ENCODE measurements around the gene ATF7.

DNA sequence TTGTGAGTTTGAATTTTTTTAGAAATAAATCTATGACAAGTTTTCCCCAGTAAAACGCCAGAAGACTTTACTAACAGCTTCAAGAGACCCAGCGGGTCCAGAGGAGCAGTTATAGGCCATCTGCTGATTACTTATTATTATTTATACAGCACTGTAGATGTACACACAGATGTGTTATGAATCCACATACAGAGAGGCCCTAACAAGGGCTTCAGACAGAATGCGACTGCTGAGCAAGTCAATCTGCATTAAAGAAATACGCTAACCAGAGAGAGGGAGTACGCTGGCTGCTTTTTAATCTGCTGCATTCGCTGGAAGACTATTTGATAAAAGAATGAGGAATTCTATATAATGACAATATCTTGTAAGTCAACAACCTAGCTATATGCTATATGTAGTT, 32.5 kb downstream of the ATF7 start:
- TF ChIP-seq, protein P1, sequence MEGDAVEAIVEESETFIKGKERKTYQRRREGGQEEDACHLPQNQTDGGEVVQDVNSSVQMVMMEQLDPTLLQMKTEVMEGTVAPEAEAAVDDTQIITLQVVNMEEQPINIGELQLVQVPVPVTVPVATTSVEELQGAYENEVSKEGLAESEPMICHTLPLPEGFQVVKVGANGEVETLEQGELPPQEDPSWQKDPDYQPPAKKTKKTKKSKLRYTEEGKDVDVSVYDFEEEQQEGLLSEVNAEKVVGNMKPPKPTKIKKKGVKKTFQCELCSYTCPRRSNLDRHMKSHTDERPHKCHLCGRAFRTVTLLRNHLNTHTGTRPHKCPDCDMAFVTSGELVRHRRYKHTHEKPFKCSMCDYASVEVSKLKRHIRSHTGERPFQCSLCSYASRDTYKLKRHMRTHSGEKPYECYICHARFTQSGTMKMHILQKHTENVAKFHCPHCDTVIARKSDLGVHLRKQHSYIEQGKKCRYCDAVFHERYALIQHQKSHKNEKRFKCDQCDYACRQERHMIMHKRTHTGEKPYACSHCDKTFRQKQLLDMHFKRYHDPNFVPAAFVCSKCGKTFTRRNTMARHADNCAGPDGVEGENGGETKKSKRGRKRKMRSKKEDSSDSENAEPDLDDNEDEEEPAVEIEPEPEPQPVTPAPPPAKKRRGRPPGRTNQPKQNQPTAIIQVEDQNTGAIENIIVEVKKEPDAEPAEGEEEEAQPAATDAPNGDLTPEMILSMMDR (IDR thresholded peaks at IDR 0.05), result no peak
- no peak for TF ChIP-seq EZH2 (IDR thresholded peaks at IDR 0.05; ENCODE audit: borderline replicate concordance, insufficient read depth, low read depth, low read length, poor library complexity, severe bottlenecking)

All from B cell (primary cell).